Dedifferentiated amniotic fluid mesenchymal stem cell (primary cell): ENCODE data around the gene FMO2.

Experiments used
- DNase-seq: peaks from one replicate; pipeline ENCODE4 v3.0.0-alpha.2; 2016; ENCODE audit errors: extremely low spot score

The FMO2 gene

GRCh38 chr1:171257607-171258076 is 72.5 kb downstream of the FMO2 start:
- DNase-seq: no peak

DNA sequence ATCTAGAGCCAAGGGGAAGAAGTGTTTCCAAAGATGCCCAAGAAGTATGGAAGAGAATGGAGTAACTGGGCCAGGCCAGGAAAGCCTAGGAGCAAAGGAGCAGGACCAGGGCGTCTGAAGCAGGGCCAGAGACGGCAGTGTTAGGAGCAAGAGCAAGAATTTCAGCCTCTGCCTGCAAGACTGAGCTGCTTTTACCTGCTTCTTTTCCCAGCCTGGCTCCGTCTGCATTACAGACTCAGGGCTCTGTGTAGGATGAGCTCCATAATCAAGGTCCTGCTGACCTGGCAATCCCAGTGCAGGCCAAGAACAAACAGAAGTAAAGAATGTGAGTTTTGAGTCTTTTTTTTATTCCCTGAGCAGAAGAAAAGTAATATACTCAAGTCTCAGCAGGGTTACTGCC is 73.3 kb downstream of the FMO2 start:
- DNase-seq: no peak

GRCh38 chr1:171258943-171259342 is 73.8 kb downstream of the FMO2 start:
- DNase-seq: no peak
